Cardiac muscle cell (in vitro differentiated cells and primary cell): Measurements from ENCODE around the gene C2orf68. TPM values are rescaled to one million over a fixed set of nuclear protein-coding genes. Genes with fewer than 3 reads are reported as not detected.

Source experiments
- DNase-seq, 2 donors: peaks; one replicate each; pipeline versions ENCODE4 v3.0.0 to v3.0.0-alpha.2; 2010 to 2017; ENCODE audit warnings: low read depth in 1 of 2, low spot score in 1 of 2
- H3K27ac ChIP-seq: fragments of 200-600 bp; sonication (generic); 2 replicates; pipeline ENCODE4 v1.5.1; 2016
- H3K27me3 ChIP-seq: fragments of 200-600 bp; sonication (generic); 2 replicates; pipeline ENCODE4 v1.6.0; 2016; ENCODE audit warnings: control low read depth
- H3K36me3 ChIP-seq: fragments of 200-600 bp; sonication (generic); 2 replicates; pipeline ENCODE4 v1.5.1; 2016; ENCODE audit warnings: control low read depth
- H3K4me1 ChIP-seq: fragments of 200-600 bp; sonication (generic); 2 replicates; pipeline ENCODE4 v1.8.1; 2017; ENCODE audit warnings: low read depth, mild to moderate bottlenecking, mixed run types
- H3K4me3 ChIP-seq: fragments of 200-600 bp; sonication (generic); 2 replicates; pipeline ENCODE4 v1.5.1; 2016; ENCODE audit warnings: mild to moderate bottlenecking
- H3K9me3 ChIP-seq: fragments of 200-600 bp; sonication (generic); 2 replicates; pipeline ENCODE4 v1.5.1; 2017; ENCODE audit warnings: low read depth, mild to moderate bottlenecking, control low read depth
- CTCF ChIP-seq: IDR thresholded peaks from 2 replicates; pipeline ENCODE4 v1.5.1; 2012; ENCODE audit warnings: low read depth, mild to moderate bottlenecking, low read length
- polyA plus RNA-seq: library from polyadenylated mRNA; unstranded; fragments of >200 nt; fragmentation: Nextera tagmentation; extraction: Ambion mirVana; gene quantifications from 2 replicates; pipeline ENCODE4 v1.2.1, GENCODE V29; 2016
- total RNA-seq: library from RNA; depleted of rRNA; stranded (reverse); fragments of >200 nt; gene quantifications from 2 replicates; pipeline ENCODE4 v1.2.3, GENCODE V29; 2016

Gene C2orf68
- total and polyA plus RNA-seq, 2 experiments from 2014 or later: 32.6 to 37.4 TPM

- Histone ChIP-seq H3K4me1 (peaks cover 26% of the 10 kb centered on the region), H3K36me3 (no peaks in the 10 kb centered on the region), H3K4me3 (no peak overlapping the region), H3K9me3 (no peaks in the 10 kb centered on the region), H3K27me3 (no peaks in the 10 kb centered on the region), H3K27ac (no peak overlapping the region)
- DNase-seq: no peak
- TF ChIP-seq CTCF: no peak
Measured at GRCh38 chr2:85589181-85589580, 22.7 kb downstream of the C2orf68 start.

- TF ChIP-seq CTCF: no peak
- Histone ChIP-seq H3K4me1 (peaks cover 22% of the 10 kb centered on the region), H3K9me3 (no peaks in the 10 kb centered on the region), H3K36me3 (no peaks in the 10 kb centered on the region), H3K27me3 (no peaks in the 10 kb centered on the region), H3K4me3 (no peak overlapping the region), H3K27ac (peak overlapping the region; percentile 17)
- no peak for DNase-seq
Measured at GRCh38 chr2:85588645-85589044, 23.2 kb downstream of the C2orf68 start.

GRCh38 chr2:85588236-85588635, 23.6 kb downstream of the C2orf68 start:
- H3K27me3 ChIP-seq: no peaks in the 10 kb centered on the region
- H3K27ac ChIP-seq: peak overlapping the region; percentile 17
- peaks cover 22% of the 10 kb centered on the region for H3K4me1 ChIP-seq
- H3K4me3 ChIP-seq: no peak overlapping the region
- no peak for TF ChIP-seq CTCF
- no peaks in the 10 kb centered on the region for H3K9me3 ChIP-seq
- H3K36me3 ChIP-seq: no peaks in the 10 kb centered on the region
- no peak for DNase-seq

- no peak overlapping the region for H3K4me3 ChIP-seq
- no peak for TF ChIP-seq CTCF
- H3K36me3 ChIP-seq: no peaks in the 10 kb centered on the region
- no peaks in the 10 kb centered on the region for H3K9me3 ChIP-seq
- peak in 1 of 2 donors; percentile 35 for DNase-seq
- H3K27ac ChIP-seq: no peak overlapping the region
- H3K4me1 ChIP-seq: peaks cover 22% of the 10 kb centered on the region
- H3K27me3 ChIP-seq: no peaks in the 10 kb centered on the region
Measured at GRCh38 chr2:85585781-85586105, 26.1 kb downstream of the C2orf68 start.

GRCh38 chr2:85584857-85585780, 26.7 kb downstream of the C2orf68 start:
- peak in 1 of 2 donors; percentile 64 for DNase-seq
- Histone ChIP-seq H3K36me3 (no peaks in the 10 kb centered on the region), H3K9me3 (no peaks in the 10 kb centered on the region), H3K27ac (peak overlapping the region; percentile 40), H3K27me3 (no peaks in the 10 kb centered on the region), H3K4me3 (no peak overlapping the region), H3K4me1 (peaks cover 22% of the 10 kb centered on the region)
- TF ChIP-seq CTCF: no peak
